ENCODE data around the gene SHANK3.

The SHANK3 gene

DNA sequence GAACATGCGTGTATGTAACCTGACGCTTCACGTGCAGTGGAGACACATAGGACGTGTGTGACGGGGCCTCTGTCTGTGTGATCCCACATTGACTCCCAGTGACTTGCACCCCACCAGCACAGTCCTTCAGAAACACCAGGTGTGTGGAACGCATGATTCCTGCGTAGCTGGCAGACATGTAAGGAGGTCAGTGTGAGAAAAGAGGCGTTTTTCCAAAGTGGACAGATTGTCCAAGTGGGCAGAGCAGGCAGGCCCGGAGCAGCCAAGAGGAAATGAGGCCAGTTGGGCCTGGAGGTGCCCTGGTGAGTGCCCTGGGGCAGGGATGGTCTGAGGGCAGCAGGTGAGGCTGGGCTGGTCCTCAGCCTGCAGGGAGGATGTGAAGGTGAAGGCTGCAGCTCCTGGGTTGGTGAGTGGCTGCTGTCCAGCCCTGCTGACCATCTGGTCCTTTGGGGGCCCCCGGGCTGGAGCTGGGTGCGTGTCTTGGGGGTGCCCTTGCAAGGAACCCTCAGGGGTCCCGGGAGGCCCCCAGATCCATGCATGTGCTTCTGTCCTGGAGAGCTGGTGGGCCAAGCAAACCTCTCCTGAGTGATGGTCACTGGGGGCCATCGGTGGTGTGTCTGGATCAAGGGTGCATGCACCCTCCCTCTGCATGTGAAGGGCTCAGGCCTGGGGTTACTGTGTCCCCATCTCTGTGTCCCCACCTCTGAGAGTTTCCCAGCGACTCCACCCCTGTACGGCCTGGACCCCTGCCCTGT, 26.6 kb downstream of the SHANK3 start:
- no peak for DNase-seq (ENCODE audit: low read depth, low spot score)

DNA sequence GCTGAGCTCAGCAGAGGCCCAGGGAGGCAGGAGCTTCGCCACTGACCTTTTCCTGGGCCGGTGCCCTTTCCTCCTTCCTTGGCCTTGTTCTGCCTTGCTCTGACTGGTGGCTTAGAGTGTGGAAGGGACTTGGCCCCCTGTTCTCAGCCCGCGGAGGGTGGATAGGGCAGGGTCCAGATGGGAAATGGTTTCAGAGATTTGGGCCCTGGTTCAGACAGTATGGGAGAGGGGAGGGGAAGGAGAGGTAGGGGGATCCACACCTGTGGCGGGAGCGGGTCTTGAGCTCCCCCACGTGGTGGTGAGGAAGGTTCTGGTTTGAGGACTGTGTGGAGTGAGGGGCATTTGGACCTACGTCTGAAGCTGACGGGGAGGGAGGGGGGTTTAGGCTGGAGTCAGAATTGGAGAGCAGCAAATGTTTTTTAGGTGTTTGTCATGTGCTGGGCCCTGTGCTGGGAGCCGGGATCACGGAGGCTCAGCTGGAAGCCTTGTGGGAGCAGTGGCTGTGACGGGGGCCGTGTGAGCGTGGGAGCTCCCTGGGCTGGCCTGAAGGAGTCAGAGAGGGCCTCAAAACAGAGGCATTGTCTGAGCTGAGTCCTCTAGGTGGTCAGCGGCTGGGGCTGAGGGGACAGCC, 27.2 kb downstream of the SHANK3 start:
- DNase-seq (ENCODE audit: low read depth, low spot score), result no peak

GRCh38 chr22:50700387-50701075, 27.9 kb downstream of the SHANK3 start:
- no peak for DNase-seq (ENCODE audit: low read depth, low spot score)

DNA sequence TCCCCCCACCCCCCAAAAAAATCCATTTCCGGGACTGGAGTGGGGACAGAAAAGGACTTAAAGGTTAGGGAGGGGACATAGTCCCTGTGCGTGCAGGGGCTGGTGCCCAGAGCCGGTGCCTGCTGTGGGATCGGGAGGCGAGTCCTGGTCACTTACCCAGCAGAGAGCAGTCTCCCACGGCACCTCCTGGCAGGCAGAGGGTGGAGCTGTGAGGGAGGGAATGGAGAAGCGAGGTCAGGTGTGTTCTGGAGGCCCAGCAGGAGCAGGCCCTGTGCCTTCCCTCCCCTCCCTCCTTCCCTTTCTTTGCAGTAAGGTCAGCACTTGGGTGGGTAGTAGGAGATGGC, 28.4 kb downstream of the SHANK3 start:
- no peak for DNase-seq (ENCODE audit: low read depth, low spot score)

DNA sequence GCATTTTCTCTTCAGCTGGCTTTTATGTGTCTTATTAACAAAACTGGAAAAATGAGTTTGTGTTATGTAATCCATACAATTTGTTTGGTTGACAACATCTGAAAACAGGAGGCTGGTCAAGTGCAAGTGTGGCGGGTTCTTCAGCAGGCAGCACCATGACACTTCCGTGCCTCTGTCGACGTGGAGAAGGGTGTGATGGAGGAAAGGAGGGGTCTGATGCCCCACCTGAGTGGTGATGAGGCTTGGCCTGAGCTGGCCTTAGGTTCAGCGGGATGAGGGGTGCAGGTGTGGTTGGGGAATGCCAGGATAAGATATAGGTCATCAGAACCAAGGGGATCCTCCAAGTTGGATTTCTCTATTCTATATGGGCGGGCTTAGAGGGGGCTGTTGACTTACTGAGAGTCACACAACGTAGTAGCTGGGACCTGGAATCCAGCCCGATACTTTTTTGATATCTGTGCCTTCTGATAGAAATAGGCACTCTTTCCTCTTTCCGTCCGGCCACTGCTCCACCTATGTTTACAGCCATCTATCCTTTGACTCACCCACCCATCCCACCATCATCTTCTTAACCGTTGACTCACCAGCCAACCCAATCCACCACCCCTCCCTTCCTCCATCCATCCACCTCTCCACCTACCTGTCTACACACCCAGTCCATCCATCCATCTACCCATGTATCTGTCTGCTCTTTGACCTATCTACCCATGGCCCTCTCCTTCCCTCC, 29.0 kb downstream of the SHANK3 start:
- no peak for DNase-seq (ENCODE audit: low read depth, low spot score)

DNA sequence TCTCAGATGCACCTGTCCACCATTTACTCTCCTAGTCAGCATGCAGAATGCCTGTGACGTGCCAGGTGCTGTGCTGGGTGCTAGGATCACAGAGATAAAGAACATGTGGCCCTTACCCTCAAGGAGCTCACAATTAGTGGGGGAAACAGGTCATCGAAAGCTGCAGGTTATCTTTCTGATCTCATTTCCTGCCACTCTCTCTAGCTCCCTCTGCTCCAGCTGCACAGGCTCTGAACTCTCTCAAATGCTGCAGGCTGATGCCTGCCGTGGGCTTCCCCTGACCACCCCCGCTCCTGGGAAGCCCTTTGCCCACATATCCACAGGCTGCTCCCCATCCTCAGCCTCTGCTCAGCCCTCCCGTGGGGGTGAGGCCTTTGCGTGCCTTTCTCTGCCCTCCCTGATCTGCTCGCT, 29.6 kb downstream of the SHANK3 start:
- no peak for DNase-seq (ENCODE audit: low read depth, low spot score)

- no peak for DNase-seq (ENCODE audit: low read depth, low spot score)
Observed at GRCh38 chr22:50702821-50703725, 30.4 kb downstream of the SHANK3 start.

DNA sequence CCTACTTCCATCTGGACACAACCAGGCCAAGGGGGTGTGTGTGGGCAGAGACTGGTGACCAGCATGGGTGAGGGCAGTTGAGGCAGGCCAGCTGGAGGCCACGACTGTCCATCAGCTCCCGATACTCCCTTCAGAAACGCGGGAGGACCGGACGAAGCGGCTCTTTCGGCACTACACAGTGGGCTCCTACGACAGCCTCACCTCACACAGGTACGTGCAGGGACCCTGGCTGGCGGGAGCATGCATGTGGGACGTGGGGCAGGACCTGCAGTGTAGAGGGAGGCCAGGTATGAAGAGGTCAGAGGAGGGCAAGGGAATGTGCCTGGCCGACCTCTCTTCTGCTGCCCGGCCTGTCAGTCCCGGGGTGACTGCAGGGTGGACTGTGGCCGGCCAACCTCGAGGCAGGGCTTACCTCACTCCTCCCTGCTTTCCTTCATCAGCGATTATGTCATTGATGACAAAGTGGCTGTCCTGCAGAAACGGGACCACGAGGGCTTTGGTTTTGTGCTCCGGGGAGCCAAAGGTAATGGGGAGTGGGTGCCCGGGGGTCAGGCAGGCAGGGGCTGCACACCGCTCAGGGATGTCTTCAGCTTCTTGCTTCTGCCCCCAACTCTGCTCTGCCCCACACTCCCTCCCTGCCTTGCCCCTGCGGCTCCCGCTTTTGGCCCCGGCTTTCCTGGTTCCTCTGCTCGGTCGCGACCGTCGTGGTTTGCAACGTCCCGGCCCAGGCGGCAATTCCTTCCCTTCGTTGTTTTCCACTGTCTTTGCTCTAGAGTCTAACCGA, 31.3 kb downstream of the SHANK3 start:
- DNase-seq (ENCODE audit: low read depth, low spot score), result no peak

GRCh38 chr22:50704510-50705218, 32.0 kb downstream of the SHANK3 start:
- DNase-seq (ENCODE audit: low read depth, low spot score), result no peak

GRCh38 chr22:50705219-50705691, 32.6 kb downstream of the SHANK3 start:
- no peak for DNase-seq (ENCODE audit: low read depth, low spot score)

GRCh38 chr22:50705851-50706351, 33.3 kb downstream of the SHANK3 start:
- no peak for DNase-seq (ENCODE audit: low read depth, low spot score)

DNA sequence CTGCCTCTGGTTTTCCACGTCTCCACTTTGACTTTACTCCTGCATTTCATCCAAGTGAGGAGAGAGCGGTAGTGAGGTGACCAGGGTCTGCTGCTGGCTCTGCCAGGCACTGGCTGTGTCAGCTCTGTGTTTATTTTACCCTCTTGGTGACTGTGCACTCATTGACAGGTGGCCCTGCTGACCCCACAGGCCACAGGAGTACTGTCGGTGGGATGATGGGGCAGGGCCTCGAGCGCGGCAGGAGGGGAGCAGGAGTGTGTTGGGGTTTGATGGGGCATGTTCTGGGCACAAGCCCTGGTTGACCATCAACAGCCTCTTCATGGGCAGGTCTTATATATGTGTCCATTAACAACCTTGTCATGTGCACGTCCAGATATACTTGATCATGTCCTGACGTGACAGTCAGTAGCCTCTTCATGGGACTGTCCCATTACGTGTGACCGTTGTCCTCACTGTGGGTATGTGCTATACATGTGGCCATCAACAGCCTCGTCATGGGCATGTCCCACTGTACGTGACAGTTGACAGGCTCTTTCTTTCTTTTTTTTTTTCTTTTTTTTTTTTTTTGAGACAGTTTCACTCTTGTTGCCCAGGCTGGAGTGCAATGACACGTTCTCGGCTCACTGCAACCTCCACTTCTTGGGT, 34.0 kb downstream of the SHANK3 start:
- DNase-seq (ENCODE audit: low read depth, low spot score), result no peak

DNA sequence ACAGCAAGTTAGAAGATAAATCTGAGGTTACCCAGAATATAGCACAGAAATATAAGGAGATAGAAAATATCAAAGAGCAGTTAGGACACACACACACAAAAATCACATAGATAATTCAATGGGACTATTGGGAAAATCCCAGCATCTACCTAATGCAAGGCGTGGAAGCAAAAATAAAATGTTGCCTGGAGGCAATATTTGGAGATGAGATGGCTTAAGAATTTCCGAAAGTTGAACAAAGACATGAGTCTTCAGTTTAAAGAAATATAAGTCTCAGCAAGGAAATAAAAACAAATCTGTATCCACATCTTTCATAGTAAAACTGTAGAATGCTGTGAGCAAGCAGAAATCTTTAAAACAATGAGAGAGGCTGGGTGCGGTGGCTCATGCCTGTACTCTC, 35.9 kb downstream of the SHANK3 start:
- DNase-seq (ENCODE audit: low read depth, low spot score), result no peak

DNA sequence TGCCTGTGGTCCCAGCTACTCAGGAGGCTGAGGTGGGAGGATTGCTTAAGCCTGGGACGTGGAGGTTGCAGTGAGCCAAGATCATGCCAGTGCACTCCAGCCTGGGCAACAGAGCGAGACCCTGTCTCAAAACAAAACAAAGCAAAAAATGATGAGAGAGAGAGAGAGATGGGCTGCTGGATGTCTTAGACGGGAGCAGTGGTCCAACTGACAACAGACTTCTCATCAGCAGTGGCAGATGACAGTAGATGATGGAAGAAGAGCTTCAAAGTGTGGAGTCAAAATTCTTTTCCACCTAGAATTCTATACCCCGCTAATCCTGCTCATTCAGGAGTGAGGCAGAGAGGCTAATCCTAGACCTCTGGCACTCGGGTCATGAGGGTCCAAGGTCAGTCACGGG, 36.4 kb downstream of the SHANK3 start:
- no peak for DNase-seq (ENCODE audit: low read depth, low spot score)

DNA sequence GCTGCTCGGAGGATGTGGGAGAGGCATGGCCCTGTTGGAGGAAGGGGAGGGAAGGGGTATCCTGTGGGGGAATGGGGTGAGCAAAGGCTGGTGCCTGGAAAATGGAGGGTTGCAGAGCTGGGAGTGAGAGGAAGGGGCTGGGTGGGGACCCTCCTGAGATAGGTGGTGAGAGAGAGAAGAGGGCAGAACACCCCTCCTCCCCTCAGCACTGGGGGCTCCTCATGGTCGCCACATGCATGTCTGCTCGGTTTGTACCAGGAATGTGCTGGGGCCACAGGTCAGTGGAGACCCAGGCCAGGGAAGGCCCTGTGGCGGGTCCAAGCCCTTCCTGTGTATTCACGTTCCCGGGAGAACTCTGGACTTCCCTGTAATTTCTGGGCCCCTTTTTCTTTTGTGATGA, 37.6 kb downstream of the SHANK3 start:
- DNase-seq (ENCODE audit: low read depth, low spot score), result no peak

- DNase-seq (ENCODE audit: low read depth, low spot score), result no peak
Observed at GRCh38 chr22:50710886-50711285, 38.3 kb downstream of the SHANK3 start.

DNA sequence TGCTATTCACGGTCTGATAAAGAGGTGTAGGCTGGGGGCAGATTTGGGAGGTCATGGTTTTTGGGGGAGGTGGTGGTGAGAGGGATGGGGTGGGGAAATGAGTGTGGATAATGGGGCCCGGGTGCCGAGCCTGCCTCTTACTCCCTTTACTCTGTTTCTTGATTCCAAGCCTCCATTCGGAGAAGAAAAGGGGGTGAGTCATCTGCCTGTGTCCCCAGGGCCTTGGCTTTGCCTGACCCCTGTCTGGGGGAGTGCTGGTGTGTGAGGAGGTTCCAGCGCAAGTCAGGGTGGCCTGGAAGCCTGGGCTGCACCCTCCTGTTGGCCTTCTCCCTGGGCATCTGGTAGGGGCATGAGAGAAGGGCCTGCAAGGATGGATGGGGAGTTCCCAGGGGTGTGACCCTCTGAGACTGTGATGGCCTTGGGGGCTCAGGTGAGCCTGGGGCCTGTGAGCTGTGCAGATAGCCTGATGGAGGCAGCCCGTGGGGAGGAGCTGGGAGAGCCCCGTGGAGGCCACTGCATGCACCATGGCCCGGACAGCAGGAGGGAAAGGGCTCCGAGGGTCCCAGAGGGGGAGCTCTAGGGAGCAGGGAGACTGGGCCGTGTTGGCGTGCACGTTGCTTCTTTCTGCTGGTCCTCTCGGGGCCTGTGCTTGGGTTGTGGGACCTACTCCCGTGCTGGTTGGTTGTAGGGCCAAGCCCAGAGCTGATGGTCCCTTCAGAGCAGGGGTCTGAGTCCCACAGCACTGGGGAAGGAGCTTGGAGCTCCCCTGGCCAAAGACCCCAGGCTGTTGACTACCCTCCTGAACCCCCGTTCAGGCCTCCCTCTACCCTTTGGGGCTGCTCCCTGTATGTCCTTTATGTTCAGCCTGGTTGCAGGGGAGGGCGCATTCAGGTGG, 39.1 kb downstream of the SHANK3 start:
- no peak for DNase-seq (ENCODE audit: low read depth, low spot score)

All from smooth muscle cell of the brain vasculature (primary cell).